COR-L47 (cell line): ENCODE results near the gene PSG2.
"Not testable (repeated sequence)": the region's sequence is repeated elsewhere in the genome, so short reads cannot be mapped to it uniquely, and the experiment has no call there.

Source experiments
- DNase-seq: peaks from one replicate; lab custom pipeline; 2025; lab: John Stamatoyannopoulos, UW

The PSG2 gene

GRCh38 chr19:43082601-43083000 is at the start of gene PSG2:
PSG2 (minus strand) TSS chr19:43082701; CDS start chr19:43082569, 132 bp downstream.
- DNase-seq, result not testable (repeated sequence)

- DNase-seq, result peak; percentile 77
These were observed 48.9 kb upstream of the PSG2 start for GRCh38 chr19:43131281-43131842.

GRCh38 chr19:43129197-43129596 is 46.7 kb upstream of the PSG2 start:
- peak; percentile 8 for DNase-seq

GRCh38 chr19:43127336-43127735 is 44.8 kb upstream of the PSG2 start:
- not testable (repeated sequence) for DNase-seq

GRCh38 chr19:43126720-43127119 is 44.2 kb upstream of the PSG2 start:
- no peak for DNase-seq

- DNase-seq, result no peak
These were observed 41.9 kb upstream of the PSG2 start for GRCh38 chr19:43124360-43124759.

- peak; percentile 10 for DNase-seq
These were observed 38.0 kb upstream of the PSG2 start for GRCh38 chr19:43120433-43121026.

GRCh38 chr19:43119526-43119925 is 37.0 kb upstream of the PSG2 start:
- not testable (repeated sequence) for DNase-seq

GRCh38 chr19:43116421-43116820 is 33.9 kb upstream of the PSG2 start:
- not testable (repeated sequence) for DNase-seq

- DNase-seq, result not testable (repeated sequence)
These were observed 33.0 kb upstream of the PSG2 start for GRCh38 chr19:43115548-43115947.

- DNase-seq, result not testable (repeated sequence)
These were observed 32.6 kb upstream of the PSG2 start for GRCh38 chr19:43115064-43115463.

- not testable (repeated sequence) for DNase-seq
These were observed 32.1 kb upstream of the PSG2 start for GRCh38 chr19:43114626-43115025.

GRCh38 chr19:43107401-43107800 is 24.9 kb upstream of the PSG2 start:
- DNase-seq, result not testable (repeated sequence)

GRCh38 chr19:43105496-43105895 is 23.0 kb upstream of the PSG2 start:
- no peak for DNase-seq

GRCh38 chr19:43104215-43104850 is 21.8 kb upstream of the PSG2 start:
- DNase-seq, result peak; percentile 13

- no peak for DNase-seq
These were observed 19.4 kb upstream of the PSG2 start for GRCh38 chr19:43101950-43102349.

GRCh38 chr19:43098416-43098815 is 15.9 kb upstream of the PSG2 start:
- not testable (repeated sequence) for DNase-seq

GRCh38 chr19:43087702-43088340 is 5.3 kb upstream of the PSG2 start:
- peak; percentile 47 for DNase-seq

GRCh38 chr19:43085796-43086530 is 3.5 kb upstream of the PSG2 start:
- not testable (repeated sequence) for DNase-seq

- DNase-seq, result not testable (repeated sequence)
These were observed 1.8 kb upstream of the PSG2 start for GRCh38 chr19:43084196-43084832.

GRCh38 chr19:43083721-43084120 is 1.2 kb upstream of the PSG2 start:
- not testable (repeated sequence) for DNase-seq

GRCh38 chr19:43078311-43078710 is 4.2 kb downstream of the PSG2 start:
- no peak for DNase-seq
